Inflammatory macrophage (primary cell): ENCODE measurements around the gene SLC33A1.
"Not testable (repeated sequence)": the region's sequence is repeated elsewhere in the genome, so short reads cannot be mapped to it uniquely, and the experiment has no call there.

ENCODE experiments used
- DNase-seq, 2 donors: peaks; one replicate each; pipeline ENCODE4 v3.0.0-alpha.2; 2020 to 2022
- total RNA-seq, 18 experiments: gene quantifications; one replicate each; lab custom pipeline; 2026; ENCODE audit warnings: mixed read lengths in 6 of 18, inconsistent platforms in 2 of 18; lab: John Stamatoyannopoulos, UW

SLC33A1 gene
- total RNA-seq, result 6.1 to 37.3 (median 20.6) reads per million in 18 experiments

GRCh38 chr3:155854141-155854940 is at the start of gene SLC33A1:
TSS of gene SLC33A1 (minus strand) at chr3:155854427. CDS start at chr3:155853997, 430 bp downstream.
- DNase-seq, result peak; percentile 100

DNA sequence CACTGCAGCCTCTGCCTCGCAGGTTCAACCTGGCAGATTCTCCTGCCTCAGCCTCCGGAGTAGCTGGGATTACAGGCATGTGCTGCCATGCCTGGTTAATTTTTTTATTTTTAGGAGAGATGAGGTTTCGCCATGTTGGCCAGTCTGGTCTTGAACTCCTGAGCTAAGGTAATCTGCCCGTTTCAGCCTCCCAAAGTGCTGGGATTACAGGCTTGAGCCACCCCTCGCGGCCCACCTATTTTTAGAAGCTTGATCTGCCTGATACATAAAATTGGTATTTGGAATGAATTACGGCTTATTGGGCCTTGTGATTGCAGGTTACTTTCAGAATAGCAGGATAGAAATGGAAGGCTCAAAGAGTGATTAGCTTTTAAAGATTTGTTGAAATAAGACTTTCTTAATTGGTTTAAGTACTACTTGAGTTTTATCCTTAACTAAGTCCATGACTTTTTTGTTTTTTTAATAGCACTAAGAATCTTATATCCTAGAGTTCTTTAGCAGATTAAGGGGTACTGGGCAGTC is 41.2 kb upstream of the SLC33A1 start:
- DNase-seq, result no peak

GRCh38 chr3:155891321-155891720 is 37.1 kb upstream of the SLC33A1 start:
- no peak for DNase-seq

DNA sequence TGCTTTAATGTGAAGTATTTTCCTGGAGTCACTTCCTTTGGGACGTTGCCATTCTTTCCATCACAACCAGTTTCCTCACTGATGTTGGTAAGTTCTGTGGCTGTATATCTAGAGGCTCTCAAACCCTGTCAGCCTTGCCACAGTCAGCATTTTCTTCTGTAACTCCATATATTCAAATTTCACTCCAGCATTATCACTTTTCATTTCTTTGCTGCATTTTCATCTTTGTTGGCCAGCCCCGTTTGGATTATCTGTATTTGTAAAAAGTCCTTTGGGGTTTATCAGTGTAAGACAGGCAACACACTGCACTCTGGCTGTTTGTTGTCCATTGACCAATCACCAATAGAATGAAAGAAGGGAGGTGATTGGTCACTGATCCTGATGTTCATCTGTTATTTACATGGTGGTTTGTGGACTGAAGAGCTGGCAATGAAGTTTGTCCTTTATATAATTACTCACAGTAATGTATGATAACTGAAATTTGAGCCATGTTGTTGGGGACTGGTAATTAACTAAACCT is 36.5 kb upstream of the SLC33A1 start:
- DNase-seq, result no peak

GRCh38 chr3:155889952-155890351 is 35.7 kb upstream of the SLC33A1 start:
- no peak for DNase-seq

- DNase-seq, result no peak
Measured at GRCh38 chr3:155889212-155889611, 35.0 kb upstream of the SLC33A1 start.

DNA sequence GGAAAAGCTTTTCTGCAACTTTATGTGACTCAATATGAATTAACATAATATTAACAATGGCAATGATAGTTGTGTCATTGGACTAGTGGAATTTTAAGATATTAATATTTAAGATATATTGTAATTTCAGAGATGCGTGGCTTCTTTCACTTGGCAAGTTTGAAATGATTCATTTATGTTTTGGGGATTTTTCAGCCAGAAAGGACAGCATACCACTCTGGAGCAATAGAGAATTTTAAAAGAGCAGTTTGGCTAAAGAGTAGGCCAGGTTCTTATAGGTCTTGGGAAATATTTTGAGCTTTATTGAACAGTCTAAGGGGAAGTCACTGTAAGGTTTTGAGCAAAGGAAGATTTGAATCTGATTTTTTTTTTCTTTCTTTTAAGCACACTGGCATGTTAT is 32.7 kb upstream of the SLC33A1 start:
- DNase-seq, result no peak

DNA sequence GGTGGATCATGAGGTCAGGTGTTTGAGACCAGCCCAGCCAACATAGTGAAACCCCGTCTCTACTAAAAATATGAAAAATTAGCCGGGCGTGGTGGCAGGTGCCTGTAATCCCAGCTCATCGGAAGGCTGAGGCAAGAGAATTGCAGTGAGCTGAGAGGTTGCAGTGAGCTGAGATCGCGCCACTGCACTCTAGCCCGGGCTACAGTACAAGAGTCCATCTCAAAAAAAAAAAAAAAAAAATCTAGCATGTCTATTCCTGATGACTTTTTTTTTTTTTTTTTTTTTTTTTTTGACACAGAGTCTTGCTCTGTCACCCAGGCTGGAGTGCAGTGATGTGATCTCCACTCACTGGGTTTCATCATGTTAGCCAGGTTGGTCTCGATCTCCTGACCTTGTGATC is 32.1 kb upstream of the SLC33A1 start:
- not testable (repeated sequence) for DNase-seq

GRCh38 chr3:155885292-155885691 is 31.1 kb upstream of the SLC33A1 start:
- DNase-seq, result no peak

GRCh38 chr3:155884292-155884691 is 30.1 kb upstream of the SLC33A1 start:
- DNase-seq, result no peak

GRCh38 chr3:155880286-155880685 is 26.1 kb upstream of the SLC33A1 start:
- DNase-seq, result no peak

GRCh38 chr3:155876503-155876902 is 22.3 kb upstream of the SLC33A1 start:
- no peak for DNase-seq

GRCh38 chr3:155876037-155876436 is 21.8 kb upstream of the SLC33A1 start:
- no peak for DNase-seq

DNA sequence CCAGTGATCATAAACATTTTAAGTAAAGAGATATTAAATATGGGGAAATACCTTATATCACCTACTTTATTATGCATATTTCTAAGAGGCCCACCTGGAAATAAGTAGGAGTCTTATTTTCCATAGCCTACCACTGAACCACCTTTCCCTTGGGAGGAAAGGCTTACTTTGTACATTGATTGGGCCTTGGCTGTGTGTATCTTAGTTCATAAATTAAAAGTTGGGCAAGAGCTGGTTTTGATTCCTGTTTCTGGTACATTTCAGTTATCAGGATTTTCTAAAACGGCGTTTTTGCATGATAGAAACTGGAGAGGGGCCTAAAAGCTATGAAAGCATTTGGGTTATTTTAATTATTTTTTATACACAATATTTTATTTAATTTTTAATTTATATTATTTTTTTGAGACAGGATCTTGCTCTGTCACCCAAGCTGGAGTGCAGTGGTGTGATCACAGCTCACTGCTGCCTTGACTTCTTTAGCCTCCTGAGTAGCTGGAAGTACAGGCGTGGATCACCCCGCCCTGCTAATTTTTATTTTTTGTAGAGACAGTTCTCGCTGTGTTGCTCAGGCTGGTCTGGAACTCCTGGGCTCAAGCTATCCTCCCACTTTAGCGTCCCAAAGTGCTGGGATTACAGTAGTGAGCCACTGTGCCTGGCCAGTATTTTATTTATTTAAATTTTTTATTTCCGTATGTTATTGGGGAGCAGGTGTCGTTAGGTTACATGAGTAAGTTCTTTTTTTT is 18.8 kb upstream of the SLC33A1 start:
- DNase-seq, result peak in 1 of 2 donors; percentile 39

GRCh38 chr3:155871746-155872158 is 17.5 kb upstream of the SLC33A1 start:
- DNase-seq, result peak in 1 of 2 donors; percentile 12

GRCh38 chr3:155870945-155871745 is 16.9 kb upstream of the SLC33A1 start:
- DNase-seq, result peak in 1 of 2 donors; percentile 22

DNA sequence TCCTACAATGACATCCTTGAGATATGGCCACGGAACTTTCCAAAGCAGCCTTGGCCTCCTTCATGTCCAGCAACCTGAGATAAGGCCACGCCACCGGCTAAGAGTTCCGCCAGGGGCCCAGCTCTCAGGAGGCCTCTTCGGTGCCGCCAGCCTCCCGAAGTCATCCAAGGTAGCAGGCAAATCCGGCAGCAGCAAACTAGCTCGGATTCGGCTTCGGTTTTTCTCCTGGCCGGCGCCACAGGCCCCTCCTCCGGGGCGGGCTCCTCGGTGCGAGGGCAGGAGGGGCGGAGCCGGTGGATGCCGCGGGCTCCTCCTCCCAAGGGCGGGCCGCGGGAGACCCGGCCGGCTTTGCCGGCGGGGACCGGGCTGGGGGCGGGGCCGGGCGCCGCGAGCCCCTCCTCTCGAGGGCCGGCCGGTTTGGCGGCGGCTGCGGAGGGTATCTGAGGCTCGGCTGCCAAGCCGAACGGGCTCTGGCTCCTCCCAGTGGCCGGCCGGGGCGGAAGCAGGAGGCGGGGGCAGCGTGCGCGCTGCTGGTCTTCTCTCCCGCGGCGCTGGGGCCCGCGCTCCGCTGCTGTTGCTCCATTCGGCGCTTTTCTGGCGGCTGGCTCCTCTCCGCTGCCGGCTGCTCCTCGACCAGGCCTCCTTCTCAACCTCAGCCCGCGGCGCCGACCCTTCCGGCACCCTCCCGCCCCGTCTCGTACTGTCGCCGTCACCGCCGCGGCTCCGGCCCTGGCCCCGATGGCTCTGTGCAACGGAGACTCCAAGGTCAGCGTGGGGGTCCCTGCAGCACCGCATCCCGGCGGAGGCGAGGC is 16.1 kb upstream of the SLC33A1 start, which contains the start of gene GMPS:
Gene GMPS, plus strand, starts transcription at position 518 of the 812 bp plus-strand sequence. Its CDS starts 221 bp downstream, at position 739.
- peak; percentile 96 to 97 for DNase-seq

- DNase-seq, result no peak
Measured at GRCh38 chr3:155869691-155870090, 15.5 kb upstream of the SLC33A1 start.

GRCh38 chr3:155863072-155863784 is 9.0 kb upstream of the SLC33A1 start:
- DNase-seq, result no peak

- DNase-seq, result peak in 1 of 2 donors; percentile 24
Measured at GRCh38 chr3:155862290-155862982, 8.2 kb upstream of the SLC33A1 start.
